Measurements from ENCODE around the gene JAM3. TPM values are rescaled to one million over a fixed set of nuclear protein-coding genes. Genes with fewer than 3 reads are reported as not detected.

JAM3 gene
- total RNA-seq, 5 donors from 2014 or later (not counting 1 experiment from before 2014, with no cell fraction given), result 6.6 to 10.7 (median 8.2) TPM

DNA sequence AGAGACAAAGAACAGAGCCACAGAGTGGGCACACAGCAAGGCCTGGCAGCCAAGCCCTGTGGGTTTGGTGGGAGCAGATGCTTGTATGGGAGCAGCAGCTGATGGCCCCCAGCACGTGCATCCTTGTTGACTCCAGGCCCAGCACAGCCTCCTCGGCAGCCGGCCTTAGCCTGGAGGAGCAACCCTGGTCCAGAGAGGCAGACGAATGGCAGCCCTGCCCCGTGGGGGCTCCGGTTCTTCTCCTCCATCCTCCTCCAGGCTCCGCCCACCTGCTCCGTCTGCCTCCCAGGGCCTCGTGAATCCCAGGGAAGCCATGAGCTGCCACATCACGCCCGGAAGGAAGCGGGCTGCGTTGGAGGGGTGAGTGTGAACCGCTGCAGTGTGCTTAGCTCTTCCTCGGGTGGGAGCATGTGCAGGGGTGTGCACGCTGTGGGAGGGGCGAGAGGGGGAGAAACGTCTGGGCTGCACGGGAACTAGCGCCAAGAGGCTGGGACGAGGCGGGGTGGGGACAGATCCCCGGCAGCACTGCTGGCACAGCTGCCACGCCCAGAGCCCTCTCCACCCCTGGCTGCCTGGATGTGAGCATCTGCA is 36.3 kb upstream of the JAM3 start:
- Mint-ChIP-seq H3K36me3 (no peaks in the 10 kb centered on the region), H3K27ac (peak overlapping the region in 1 of 2 donors; percentile 71), H3K4me3 (peak overlapping the region in 1 of 3 donors; percentile 56), H3K4me1 (peaks cover 69 to 84% (median 74%) of the 10 kb centered on the region in 3 donors), H3K27me3 (peaks cover 0 to 9% of the 10 kb centered on the region in 2 donors), H3K9me3 (no peaks in the 10 kb centered on the region)
- H3K4me1 ChIP-seq (ENCODE audit: control insufficient read depth in 1 of 2, extremely low read depth in 1 of 2, insufficient read depth in 2 of 2, low read length in 2 of 2), result peaks cover 29 to 74% of the 10 kb centered on the region in 2 experiments
- peaks cover 0 to 26% of the 10 kb centered on the region in 2 experiments for H3K27me3 ChIP-seq (replicated peaks in 1 of 2; ENCODE audit: control insufficient read depth in 2 of 2, extremely low read depth in 1 of 2, insufficient read depth in 2 of 2, low read length in 1 of 2)
- ChIA-PET POLR2A (interaction anchor here in 1 of 2 donors (0.6 kb wide), 1 partner anchor 27 kb away, joined by 3 read pairs; no protein-coding TSS in a partner anchor), CTCF (interaction anchor here in 1 of 2 donors (0.5 to 1.3 kb wide), 4 partner anchors 14 to 191 kb away, joined by 3 to 5 read pairs (median 4); partner anchors contain the start of gene NCAPD3)
- H3K9me3 ChIP-seq, result no peaks in the 10 kb centered on the region
- ATAC-seq (replicated peaks in 1 of 4) (no peak), DNase-seq (peak in 2 of 35 experiments; percentile 13 to 32)
- H3K27ac ChIP-seq (ENCODE audit: low read length), result no peak overlapping the region
- H3K4me3 ChIP-seq (ENCODE audit: control insufficient read depth in 1 of 2, extremely low read depth in 1 of 2, low read length in 1 of 2), result no peak overlapping the region
- 57% methylated on average over 11 of the region's 24 CpGs for WGBS (ENCODE audit: insufficient coverage)
- no peaks in the 10 kb centered on the region for H3K36me3 ChIP-seq (ENCODE audit: control insufficient read depth in 2 of 2, extremely low read depth in 1 of 2, insufficient read depth in 1 of 2, low read length in 1 of 2)

DNA sequence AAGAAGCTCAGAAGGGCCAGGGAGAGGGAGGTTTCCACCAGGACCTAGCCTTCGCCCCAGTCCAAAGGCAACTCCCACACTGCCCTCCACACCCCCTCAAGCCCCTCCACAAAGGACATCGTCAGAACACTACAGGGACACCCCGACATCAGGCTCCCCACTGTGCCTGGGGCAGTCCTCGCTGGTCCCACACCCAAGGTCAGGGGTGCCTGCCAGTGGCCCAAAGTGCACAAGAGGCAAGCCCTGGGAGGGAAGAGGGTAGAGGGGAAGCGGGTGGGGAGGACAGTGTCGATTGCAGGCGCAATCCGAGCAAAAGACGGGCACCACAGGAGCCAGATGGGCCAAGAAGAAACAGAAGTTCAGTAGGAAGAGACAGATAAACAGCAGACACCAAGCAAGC is 35.6 kb upstream of the JAM3 start:
- peak overlapping the region; percentile 67 for H3K27ac ChIP-seq (ENCODE audit: low read length)
- H3K9me3 ChIP-seq, result no peaks in the 10 kb centered on the region
- Mint-ChIP-seq H3K9me3 (no peaks in the 10 kb centered on the region), H3K4me1 (peaks cover 66 to 84% (median 72%) of the 10 kb centered on the region in 3 donors), H3K36me3 (no peaks in the 10 kb centered on the region), H3K27me3 (peaks cover 0 to 9% of the 10 kb centered on the region in 2 donors), H3K27ac (peak overlapping the region; percentile 46 to 86), H3K4me3 (peak overlapping the region in 1 of 3 donors; percentile 56)
- H3K4me3 ChIP-seq (ENCODE audit: control insufficient read depth in 1 of 2, extremely low read depth in 1 of 2, low read length in 1 of 2), result no peak overlapping the region
- no peak for ATAC-seq (replicated peaks in 1 of 4)
- CTCF ChIA-PET, result interaction anchor here in 1 of 2 donors (0.5 to 1.5 kb wide), 3 partner anchors 14 to 86 kb away, joined by 3 to 7 read pairs (median 4); no protein-coding TSS in a partner anchor
- no peaks in the 10 kb centered on the region for H3K36me3 ChIP-seq (ENCODE audit: control insufficient read depth in 2 of 2, extremely low read depth in 1 of 2, insufficient read depth in 1 of 2, low read length in 1 of 2)
- peaks cover 22 to 71% of the 10 kb centered on the region in 2 experiments for H3K4me1 ChIP-seq (ENCODE audit: control insufficient read depth in 1 of 2, extremely low read depth in 1 of 2, insufficient read depth in 2 of 2, low read length in 2 of 2)
- WGBS (ENCODE audit: insufficient coverage), result 96% methylated on average over 6 of the region's 9 CpGs
- H3K27me3 ChIP-seq (replicated peaks in 1 of 2; ENCODE audit: control insufficient read depth in 2 of 2, extremely low read depth in 1 of 2, insufficient read depth in 2 of 2, low read length in 1 of 2), result peaks cover 0 to 26% of the 10 kb centered on the region in 2 experiments
- DNase-seq, result no peak
- POLR2A ChIA-PET, result interaction anchor here (0.6 to 0.9 kb wide), 2 partner anchors 28 to 77 kb away, joined by 3 to 11 read pairs; no protein-coding TSS in a partner anchor

DNA sequence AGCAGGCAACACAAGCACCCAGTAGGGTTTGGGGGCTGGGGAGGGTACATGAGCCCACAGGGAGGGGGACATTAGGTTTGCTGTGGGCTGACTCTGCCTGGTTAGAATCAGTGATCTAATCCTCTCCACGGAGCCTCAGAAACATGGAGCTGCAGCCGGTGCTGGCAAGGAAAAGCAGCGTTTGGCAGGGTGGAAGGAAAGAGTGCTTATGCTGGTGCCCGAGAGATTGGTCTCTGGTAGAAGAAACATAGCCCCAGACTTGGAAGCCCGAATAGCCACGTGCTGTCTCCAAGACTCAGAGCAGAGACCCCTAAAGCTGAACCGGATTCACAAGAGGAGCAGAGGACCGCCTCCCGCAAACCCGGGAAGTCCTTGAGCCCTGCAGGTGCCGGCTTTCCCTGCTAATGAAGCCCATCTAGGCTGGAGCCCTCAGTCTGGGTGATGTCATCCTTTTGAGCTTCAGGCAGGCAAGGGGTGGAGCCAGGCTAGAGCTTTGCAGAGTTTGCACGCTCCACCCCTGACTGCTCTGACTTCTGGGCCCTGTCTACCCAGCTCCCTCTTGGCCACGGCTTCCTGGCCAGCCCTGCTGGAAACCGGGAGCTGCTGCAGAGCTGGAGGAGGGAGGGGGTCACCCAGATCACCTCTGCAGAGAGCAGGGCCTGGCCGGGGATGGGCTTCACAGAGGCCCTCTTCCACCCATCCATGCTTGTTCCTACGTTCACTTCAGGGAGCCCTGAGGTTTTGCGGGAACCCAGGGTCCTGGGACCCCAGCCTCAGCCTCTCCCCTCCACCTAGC is 35.0 kb upstream of the JAM3 start:
- Histone ChIP-seq H3K9me3 (no peaks in the 10 kb centered on the region), H3K27me3 (replicated peaks in 1 of 2; ENCODE audit: control insufficient read depth in 2 of 2, extremely low read depth in 1 of 2, insufficient read depth in 2 of 2, low read length in 1 of 2) (peaks cover 0 to 26% of the 10 kb centered on the region in 2 experiments), H3K4me1 (ENCODE audit: control insufficient read depth in 1 of 2, extremely low read depth in 1 of 2, insufficient read depth in 2 of 2, low read length in 2 of 2) (peaks cover 19 to 65% of the 10 kb centered on the region in 2 experiments), H3K27ac (ENCODE audit: low read length) (peak overlapping the region; percentile 67), H3K36me3 (ENCODE audit: control insufficient read depth in 2 of 2, extremely low read depth in 1 of 2, insufficient read depth in 1 of 2, low read length in 1 of 2) (no peaks in the 10 kb centered on the region), H3K4me3 (ENCODE audit: control insufficient read depth in 1 of 2, extremely low read depth in 1 of 2, low read length in 1 of 2) (peak overlapping the region; percentile 31 to 69)
- Mint-ChIP-seq H3K27me3 (peaks cover 0 to 9% of the 10 kb centered on the region in 2 donors), H3K9me3 (no peaks in the 10 kb centered on the region), H3K36me3 (no peaks in the 10 kb centered on the region), H3K27ac (peak overlapping the region; percentile 59 to 86), H3K4me1 (peaks cover 59 to 79% (median 66%) of the 10 kb centered on the region in 3 donors), H3K4me3 (peak overlapping the region; percentile 56 to 58 (median 56))
- WGBS (ENCODE audit: insufficient coverage), result 18% methylated on average over 13 of the region's 17 CpGs
- CTCF ChIA-PET, result interaction anchor here (1.3 to 1.5 kb wide), 3 partner anchors 16 to 106 kb away, joined by 4 to 7 read pairs (median 4); no protein-coding TSS in a partner anchor
- POLR2A ChIA-PET, result interaction anchor here in 1 of 2 donors (0.9 kb wide), 1 partner anchor 78 kb away, joined by 11 read pairs; no protein-coding TSS in a partner anchor
- peak in 33 of 35 experiments; percentile 25 to 78 (median 54) for DNase-seq
- peak; percentile 78 to 83 (median 81) for ATAC-seq (replicated peaks in 1 of 4)

DNA sequence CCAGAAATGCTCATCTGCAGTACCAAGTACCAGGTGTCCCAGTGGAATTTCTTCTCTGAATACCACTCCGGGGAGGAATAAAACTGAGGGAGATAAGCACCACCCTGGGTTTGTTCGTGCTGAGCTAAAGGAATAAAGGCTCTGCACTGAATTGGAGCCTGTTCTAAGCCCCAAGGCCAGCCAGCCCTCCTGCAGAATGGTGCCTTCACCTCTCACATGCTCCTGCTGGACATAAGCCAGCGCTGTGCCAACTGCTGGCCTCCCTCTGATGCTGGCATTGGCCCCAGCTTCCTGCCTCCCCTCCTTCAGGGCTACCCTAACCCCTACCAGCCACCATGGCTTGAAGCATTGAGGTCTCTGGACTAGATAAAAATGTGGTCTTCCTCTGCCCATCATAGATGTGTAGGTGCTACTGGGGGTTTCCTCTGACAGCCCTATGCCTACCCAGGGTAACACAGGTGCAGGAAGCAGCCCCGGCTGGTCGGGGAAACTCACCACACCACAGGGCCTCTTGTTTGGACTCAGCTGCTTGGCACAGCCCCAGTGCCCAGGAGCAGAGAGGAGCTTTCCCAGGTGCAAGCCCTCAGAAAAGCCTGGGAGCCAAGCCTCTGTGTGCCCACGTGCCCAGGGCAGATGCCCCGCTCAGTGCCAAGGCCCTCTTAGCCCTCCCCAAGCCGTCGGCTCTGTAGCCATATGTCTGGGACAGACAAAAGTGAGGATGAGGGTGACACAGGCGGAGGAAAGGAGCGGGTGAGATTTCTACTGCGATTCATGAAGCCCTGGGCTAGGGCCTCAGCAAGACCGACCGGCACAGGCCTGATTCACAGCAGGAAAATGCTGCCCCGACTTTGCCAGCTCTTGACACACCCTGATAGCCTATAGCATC is 34.1 kb upstream of the JAM3 start:
- 90% methylated on average over 6 of the region's 15 CpGs for WGBS (ENCODE audit: insufficient coverage)
- ChIA-PET POLR2A (interaction anchor here in 1 of 2 donors (0.9 kb wide), 1 partner anchor 79 kb away, joined by 11 read pairs; no protein-coding TSS in a partner anchor), CTCF (interaction anchor here (1.3 to 1.5 kb wide), 3 partner anchors 15 to 107 kb away, joined by 4 to 7 read pairs (median 4); no protein-coding TSS in a partner anchor)
- no peaks in the 10 kb centered on the region for H3K9me3 ChIP-seq
- H3K4me3 Mint-ChIP-seq, result peak overlapping the region in 2 of 3 donors; percentile 91 to 96
- H3K36me3 ChIP-seq (ENCODE audit: control insufficient read depth in 2 of 2, extremely low read depth in 1 of 2, insufficient read depth in 1 of 2, low read length in 1 of 2), result no peaks in the 10 kb centered on the region
- H3K4me1 Mint-ChIP-seq, result peaks cover 53 to 71% (median 58%) of the 10 kb centered on the region in 3 donors
- H3K27ac ChIP-seq (ENCODE audit: low read length), result peak overlapping the region; percentile 67
- ATAC-seq (replicated peaks in 1 of 4), result no peak
- H3K4me3 ChIP-seq (ENCODE audit: control insufficient read depth in 1 of 2, extremely low read depth in 1 of 2, low read length in 1 of 2), result no peak overlapping the region
- H3K27ac Mint-ChIP-seq, result peak overlapping the region; percentile 59 to 86
- no peaks in the 10 kb centered on the region for H3K9me3 Mint-ChIP-seq
- peaks cover 0 to 26% of the 10 kb centered on the region in 2 experiments for H3K27me3 ChIP-seq (replicated peaks in 1 of 2; ENCODE audit: control insufficient read depth in 2 of 2, extremely low read depth in 1 of 2, insufficient read depth in 2 of 2, low read length in 1 of 2)
- peaks cover 19 to 58% of the 10 kb centered on the region in 2 experiments for H3K4me1 ChIP-seq (ENCODE audit: control insufficient read depth in 1 of 2, extremely low read depth in 1 of 2, insufficient read depth in 2 of 2, low read length in 2 of 2)
- DNase-seq, result peak in 1 of 35 experiments; percentile 41
- H3K27me3 Mint-ChIP-seq, result peaks cover 0 to 9% of the 10 kb centered on the region in 2 donors
- no peaks in the 10 kb centered on the region for H3K36me3 Mint-ChIP-seq

DNA sequence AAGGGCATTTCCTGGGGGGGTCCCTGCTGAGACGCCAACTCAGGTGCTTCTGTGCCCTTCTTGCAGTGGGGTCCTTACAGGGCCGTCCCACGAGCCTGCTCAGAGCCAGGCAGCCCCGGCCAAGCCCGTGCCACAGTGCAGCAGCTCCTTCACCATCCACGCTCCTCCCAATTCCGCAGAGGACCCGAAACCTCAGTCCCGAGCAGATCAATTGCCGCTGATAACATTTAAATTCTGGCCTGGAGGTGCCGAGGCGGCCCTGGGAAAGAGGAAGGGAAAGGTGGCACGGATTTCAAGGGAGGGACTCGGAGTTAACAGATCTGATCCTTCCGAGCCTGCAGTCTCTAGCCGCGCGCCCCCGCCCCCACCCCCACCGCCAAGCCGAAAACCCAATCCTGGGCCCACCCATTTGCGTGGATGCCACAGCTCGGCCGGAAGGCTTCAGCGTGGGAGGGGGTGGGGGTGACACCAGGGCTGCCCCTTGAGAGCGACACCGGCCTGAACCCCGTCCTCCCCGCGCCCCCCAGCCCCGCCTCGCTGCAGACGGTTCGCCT is 32.3 kb upstream of the JAM3 start:
- 4% methylated on average over 9 of the region's 34 CpGs for WGBS (ENCODE audit: insufficient coverage)
- Mint-ChIP-seq H3K9me3 (no peaks in the 10 kb centered on the region), H3K27ac (peak overlapping the region; percentile 86 to 91), H3K4me3 (peak overlapping the region; percentile 87 to 96 (median 91)), H3K27me3 (peaks cover 0 to 7% of the 10 kb centered on the region in 2 donors), H3K36me3 (no peaks in the 10 kb centered on the region), H3K4me1 (peaks cover 52 to 55% (median 55%) of the 10 kb centered on the region in 3 donors)
- H3K4me1 ChIP-seq (ENCODE audit: control insufficient read depth in 1 of 2, extremely low read depth in 1 of 2, insufficient read depth in 2 of 2, low read length in 2 of 2), result peaks cover 19 to 56% of the 10 kb centered on the region in 2 experiments
- H3K4me3 ChIP-seq (ENCODE audit: control insufficient read depth in 1 of 2, extremely low read depth in 1 of 2, low read length in 1 of 2), result peak overlapping the region; percentile 60 to 74
- H3K27ac ChIP-seq (ENCODE audit: low read length), result peak overlapping the region; percentile 83
- H3K27me3 ChIP-seq (replicated peaks in 1 of 2; ENCODE audit: control insufficient read depth in 2 of 2, extremely low read depth in 1 of 2, insufficient read depth in 2 of 2, low read length in 1 of 2), result peaks cover 0 to 18% of the 10 kb centered on the region in 2 experiments
- DNase-seq (peak in 4 of 35 experiments; percentile 20 to 36 (median 25)), ATAC-seq (replicated peaks in 1 of 4) (peak; percentile 15 to 30 (median 27))
- no peaks in the 10 kb centered on the region for H3K9me3 ChIP-seq
- CTCF ChIA-PET, result interaction anchor here in 1 of 2 donors (0.5 to 1.0 kb wide), 2 partner anchors 14 to 174 kb away, joined by 3 read pairs; no protein-coding TSS in a partner anchor
- POLR2A ChIA-PET, result interaction anchor here in 1 of 2 donors (0.5 kb wide), 1 partner anchor 94 kb away, joined by 3 read pairs; no protein-coding TSS in a partner anchor
- H3K36me3 ChIP-seq (ENCODE audit: control insufficient read depth in 2 of 2, extremely low read depth in 1 of 2, insufficient read depth in 1 of 2, low read length in 1 of 2), result no peaks in the 10 kb centered on the region
